GM23338 (cell line): Measurements from ENCODE around the gene TBC1D9. TPM values are rescaled to one million over a fixed set of nuclear protein-coding genes. Genes with fewer than 3 reads are reported as not detected.

Experiments
- ATAC-seq: fragments of 200-7000 bp; cut with Tn5 transposase; 3 replicates; pipeline ENCODE4 v1.9.1; 2020
- DNase-seq: peaks from one replicate; pipeline ENCODE4 v3.0.0-alpha.2; 2015; ENCODE audit warnings: low spot score
- H2AFZ ChIP-seq: fragments of 200-600 bp; sonication (generic); 2 replicates; pipeline ENCODE4 v1.8.0; 2016; ENCODE audit warnings: antibody characterized with exemption, mild to moderate bottlenecking, moderate library complexity
- H3F3A ChIP-seq: fragments of 200-600 bp; sonication (generic); replicated peaks from 2 replicates; pipeline ENCODE4 v1.8.0; 2017; ENCODE audit warnings: antibody characterized with exemption, mixed run types, low read depth
- H3K27ac ChIP-seq: fragments of 200-600 bp; sonication (generic); 2 replicates; pipeline ENCODE4 v1.6.1; 2016; ENCODE audit warnings: low read depth
- H3K27me3 ChIP-seq: fragments of 200-600 bp; sonication (generic); 2 replicates; pipeline ENCODE4 v1.8.0; 2016; ENCODE audit warnings: mild to moderate bottlenecking, mixed run types, moderate library complexity; ENCODE audit not compliant: insufficient read depth
- H3K36me3 ChIP-seq: fragments of 200-600 bp; sonication (generic); 2 replicates; pipeline ENCODE4 v1.8.0; 2016; ENCODE audit warnings: mild to moderate bottlenecking; ENCODE audit not compliant: insufficient read depth
- H3K4me1 ChIP-seq: fragments of 200-600 bp; sonication (generic); 2 replicates; pipeline ENCODE4 v1.8.0; 2016; ENCODE audit warnings: mild to moderate bottlenecking, moderate library complexity; ENCODE audit not compliant: insufficient read depth
- H3K4me2 ChIP-seq: fragments of 200-600 bp; sonication (generic); 2 replicates; pipeline ENCODE4 v1.7.1; 2017; ENCODE audit warnings: mixed run types
- H3K4me3 ChIP-seq: fragments of 200-600 bp; sonication (generic); 2 replicates; pipeline ENCODE4 v1.6.1; 2016; ENCODE audit warnings: mixed run types
- H3K79me2 ChIP-seq: fragments of 200-600 bp; sonication (generic); replicated peaks from 2 replicates; pipeline ENCODE4 v1.8.0; 2017; ENCODE audit warnings: mild to moderate bottlenecking; ENCODE audit not compliant: insufficient read depth
- H3K9me2 ChIP-seq: fragments of 200-600 bp; sonication (generic); 2 replicates; pipeline ENCODE4 v1.8.0; 2017; ENCODE audit not compliant: insufficient read depth
- H4K20me1 ChIP-seq: fragments of 200-600 bp; sonication (generic); replicated peaks from 2 replicates; pipeline ENCODE4 v1.8.0; 2017; ENCODE audit warnings: mild to moderate bottlenecking; ENCODE audit not compliant: insufficient read depth
- H3K27ac Mint-ChIP-seq: 2 replicates; pipeline ENCODE4 v1.8.0; 2020; ENCODE audit warnings: inconsistent platforms, mild to moderate bottlenecking, moderate library complexity, mixed read lengths
- H3K27me3 Mint-ChIP-seq: 3 replicates; pipeline ENCODE4 v1.8.0; 2022; ENCODE audit warnings: low read depth, mild to moderate bottlenecking, moderate library complexity, mixed read lengths, inconsistent platforms; ENCODE audit not compliant: insufficient read depth, poor library complexity
- H3K36me3 Mint-ChIP-seq: 3 replicates; pipeline ENCODE4 v1.8.0; 2021; ENCODE audit warnings: low read depth, mild to moderate bottlenecking, inconsistent platforms, moderate library complexity, mixed read lengths
- H3K4me1 Mint-ChIP-seq: 3 replicates; pipeline ENCODE4 v1.8.0; 2020; ENCODE audit warnings: mild to moderate bottlenecking, inconsistent platforms, mixed read lengths
- H3K4me3 Mint-ChIP-seq: 3 replicates; pipeline ENCODE4 v1.8.0; 2021; ENCODE audit warnings: moderate library complexity, mild to moderate bottlenecking, inconsistent platforms, mixed read lengths
- H3K9me3 Mint-ChIP-seq: 3 replicates; pipeline ENCODE4 v1.8.0; 2020; ENCODE audit warnings: moderate library complexity, mild to moderate bottlenecking, inconsistent platforms, mixed read lengths
- CREB1 ChIP-seq: fragments of 250-450 bp; sonication (Bioruptor Pico); IDR thresholded peaks from 2 replicates; pipeline ENCODE4 v1.5.0; 2020; ENCODE audit warnings: low read depth, mild to moderate bottlenecking, moderate library complexity
- EZH2 ChIP-seq: fragments of 200-600 bp; sonication (generic); IDR thresholded peaks from one replicate; pipeline ENCODE4 v1.8.0; 2017; ENCODE audit warnings: antibody characterized with exemption, mild to moderate bottlenecking, low read depth; ENCODE audit not compliant: unreplicated experiment
- EZH2phosphoT487 ChIP-seq: fragments of 200-600 bp; sonication (generic); IDR thresholded peaks from one replicate; pipeline ENCODE4 v1.8.1; 2018; ENCODE audit warnings: antibody characterized with exemption; ENCODE audit not compliant: unreplicated experiment
- NANOG ChIP-seq: IDR thresholded peaks from 2 replicates; pipeline ENCODE4 v1.6.1; 2016; ENCODE audit warnings: antibody characterized with exemption, borderline replicate concordance
- POLR2AphosphoS5 ChIP-seq: IDR thresholded peaks from 2 replicates; pipeline ENCODE4 v1.6.1; 2016; ENCODE audit warnings: antibody characterized with exemption, low read depth
- STAT1 ChIP-seq: IDR thresholded peaks from one replicate; pipeline ENCODE4 v1.6.1; 2016; ENCODE audit warnings: antibody characterized with exemption; ENCODE audit not compliant: unreplicated experiment
- ZNF114 ChIP-seq: fragments of 250-450 bp; sonication (Bioruptor Pico); IDR thresholded peaks from 2 replicates; pipeline ENCODE4 v1.5.0; 2020; ENCODE audit warnings: mild to moderate bottlenecking, moderate library complexity
- ZNF331 ChIP-seq: fragments of 250-450 bp; sonication (Bioruptor Pico); IDR thresholded peaks from 2 replicates; pipeline ENCODE4 v1.5.0; 2020; ENCODE audit warnings: low read depth, mild to moderate bottlenecking, moderate library complexity
- polyA plus RNA-seq: library from polyadenylated mRNA; unstranded; fragments of >200 nt; fragmentation: Nextera tagmentation; extraction: Ambion mirVana; gene quantifications from 2 replicates; pipeline ENCODE4 v1.2.1, GENCODE V29; 2016
- total RNA-seq: library from RNA; depleted of rRNA; stranded (reverse); fragments of >200 nt; shearing (Covaris generic); gene quantifications from 2 replicates; pipeline ENCODE4 v1.2.3, GENCODE V29; 2014
- TF ChIP-seq, protein P1 (sequence below), 2 experiments: fragments of 200-600 bp in 1 of 2; sonication (generic) in 1 of 2; conservative IDR thresholded peaks; 2 replicates each; pipeline versions ENCODE4 v1.5.1 to v1.6.1; 2016 to 2017; ENCODE audit warnings: antibody characterized with exemption in 2 of 2, low read depth in 2 of 2, mild to moderate bottlenecking in 2 of 2, moderate library complexity in 1 of 2
- TF ChIP-seq, protein P2 (sequence below): IDR thresholded peaks from 2 replicates; pipeline ENCODE4 v1.6.1; 2016; ENCODE audit warnings: antibody characterized with exemption
- TF ChIP-seq, protein P3 (sequence below): IDR thresholded peaks from one replicate; pipeline ENCODE4 v1.6.1; 2018; ENCODE audit warnings: antibody characterized with exemption; ENCODE audit not compliant: unreplicated experiment

The TBC1D9 gene
- total and polyA plus RNA-seq, 2 experiments from 2014 or later = 0.03 to 0.56 TPM

DNA sequence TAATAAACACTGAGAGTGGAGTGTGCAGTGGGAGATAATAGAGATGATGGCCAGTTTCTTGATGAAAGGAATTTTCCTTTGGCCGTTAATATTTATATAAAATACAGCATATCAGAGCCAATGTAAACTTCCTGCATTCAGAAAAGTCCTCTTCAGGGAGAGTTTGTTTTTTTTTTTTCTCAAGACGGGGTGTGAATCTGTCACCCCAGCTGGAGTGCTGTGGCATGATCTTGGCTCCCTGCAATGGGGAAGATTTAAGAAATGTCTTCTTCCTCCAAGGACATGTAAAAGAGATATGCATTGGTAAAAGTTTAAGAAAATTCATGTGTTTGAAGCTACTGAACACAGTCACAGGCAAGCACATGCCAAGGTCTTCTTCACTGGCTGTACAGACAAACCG is 25.4 kb upstream of the TBC1D9 start (continued):
- TF ChIP-seq, protein P1, sequence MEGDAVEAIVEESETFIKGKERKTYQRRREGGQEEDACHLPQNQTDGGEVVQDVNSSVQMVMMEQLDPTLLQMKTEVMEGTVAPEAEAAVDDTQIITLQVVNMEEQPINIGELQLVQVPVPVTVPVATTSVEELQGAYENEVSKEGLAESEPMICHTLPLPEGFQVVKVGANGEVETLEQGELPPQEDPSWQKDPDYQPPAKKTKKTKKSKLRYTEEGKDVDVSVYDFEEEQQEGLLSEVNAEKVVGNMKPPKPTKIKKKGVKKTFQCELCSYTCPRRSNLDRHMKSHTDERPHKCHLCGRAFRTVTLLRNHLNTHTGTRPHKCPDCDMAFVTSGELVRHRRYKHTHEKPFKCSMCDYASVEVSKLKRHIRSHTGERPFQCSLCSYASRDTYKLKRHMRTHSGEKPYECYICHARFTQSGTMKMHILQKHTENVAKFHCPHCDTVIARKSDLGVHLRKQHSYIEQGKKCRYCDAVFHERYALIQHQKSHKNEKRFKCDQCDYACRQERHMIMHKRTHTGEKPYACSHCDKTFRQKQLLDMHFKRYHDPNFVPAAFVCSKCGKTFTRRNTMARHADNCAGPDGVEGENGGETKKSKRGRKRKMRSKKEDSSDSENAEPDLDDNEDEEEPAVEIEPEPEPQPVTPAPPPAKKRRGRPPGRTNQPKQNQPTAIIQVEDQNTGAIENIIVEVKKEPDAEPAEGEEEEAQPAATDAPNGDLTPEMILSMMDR (conservative IDR thresholded peaks at IDR 0.05; ENCODE audit: low read depth in 2 of 2) = no peak
- TF ChIP-seq, protein P2, sequence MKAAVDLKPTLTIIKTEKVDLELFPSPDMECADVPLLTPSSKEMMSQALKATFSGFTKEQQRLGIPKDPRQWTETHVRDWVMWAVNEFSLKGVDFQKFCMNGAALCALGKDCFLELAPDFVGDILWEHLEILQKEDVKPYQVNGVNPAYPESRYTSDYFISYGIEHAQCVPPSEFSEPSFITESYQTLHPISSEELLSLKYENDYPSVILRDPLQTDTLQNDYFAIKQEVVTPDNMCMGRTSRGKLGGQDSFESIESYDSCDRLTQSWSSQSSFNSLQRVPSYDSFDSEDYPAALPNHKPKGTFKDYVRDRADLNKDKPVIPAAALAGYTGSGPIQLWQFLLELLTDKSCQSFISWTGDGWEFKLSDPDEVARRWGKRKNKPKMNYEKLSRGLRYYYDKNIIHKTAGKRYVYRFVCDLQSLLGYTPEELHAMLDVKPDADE = no peak
- no peak for TF ChIP-seq ZNF331 (CRISPR knock-in tag)
- no peak for TF ChIP-seq NANOG
- no peak for TF ChIP-seq POLR2AphosphoS5

DNA sequence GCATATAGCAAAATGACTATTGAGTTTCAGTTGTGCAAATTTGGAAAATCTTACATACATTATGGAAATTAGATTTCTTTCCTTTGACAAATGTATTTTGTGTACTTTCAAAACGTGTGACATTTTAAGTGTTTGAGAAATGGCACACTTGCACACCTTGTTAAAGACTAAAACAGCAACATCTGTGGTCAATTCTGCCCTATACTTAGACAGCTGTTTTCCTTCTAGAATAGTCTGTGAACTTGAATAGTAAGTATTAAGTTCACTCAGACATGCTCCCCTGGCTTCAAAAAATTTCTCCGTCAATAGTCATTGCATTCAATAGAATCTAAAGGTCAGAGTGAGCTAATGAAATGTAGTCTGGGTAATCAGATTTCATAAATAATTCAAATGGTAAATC is 21.7 kb upstream of the TBC1D9 start:
- H3K4me2 ChIP-seq = no peak overlapping the region
- no peaks in the 10 kb centered on the region for H3K4me1 ChIP-seq
- Mint-ChIP-seq H3K36me3 (no peaks in the 10 kb centered on the region), H3K4me1 (0 out of 3 replicates have a peak, but pooled peaks cover 5% of the 10 kb centered on the region), H3K9me3 (no peaks in the 10 kb centered on the region), H3K27ac (no peak overlapping the region), H3K27me3 (no peaks in the 10 kb centered on the region), H3K4me3 (no peak overlapping the region)
- TF ChIP-seq ZNF114 (CRISPR knock-in tag) (no peak), ZNF331 (CRISPR knock-in tag) (no peak), EZH2phosphoT487 (no peak), STAT1 (no peak), CREB1 (CRISPR knock-in tag) (no peak), POLR2AphosphoS5 (no peak), EZH2 (no peak)
- TF ChIP-seq, protein P1 (conservative IDR thresholded peaks at IDR 0.05; ENCODE audit: low read depth in 2 of 2) = no peak
- TF ChIP-seq, protein P3, sequence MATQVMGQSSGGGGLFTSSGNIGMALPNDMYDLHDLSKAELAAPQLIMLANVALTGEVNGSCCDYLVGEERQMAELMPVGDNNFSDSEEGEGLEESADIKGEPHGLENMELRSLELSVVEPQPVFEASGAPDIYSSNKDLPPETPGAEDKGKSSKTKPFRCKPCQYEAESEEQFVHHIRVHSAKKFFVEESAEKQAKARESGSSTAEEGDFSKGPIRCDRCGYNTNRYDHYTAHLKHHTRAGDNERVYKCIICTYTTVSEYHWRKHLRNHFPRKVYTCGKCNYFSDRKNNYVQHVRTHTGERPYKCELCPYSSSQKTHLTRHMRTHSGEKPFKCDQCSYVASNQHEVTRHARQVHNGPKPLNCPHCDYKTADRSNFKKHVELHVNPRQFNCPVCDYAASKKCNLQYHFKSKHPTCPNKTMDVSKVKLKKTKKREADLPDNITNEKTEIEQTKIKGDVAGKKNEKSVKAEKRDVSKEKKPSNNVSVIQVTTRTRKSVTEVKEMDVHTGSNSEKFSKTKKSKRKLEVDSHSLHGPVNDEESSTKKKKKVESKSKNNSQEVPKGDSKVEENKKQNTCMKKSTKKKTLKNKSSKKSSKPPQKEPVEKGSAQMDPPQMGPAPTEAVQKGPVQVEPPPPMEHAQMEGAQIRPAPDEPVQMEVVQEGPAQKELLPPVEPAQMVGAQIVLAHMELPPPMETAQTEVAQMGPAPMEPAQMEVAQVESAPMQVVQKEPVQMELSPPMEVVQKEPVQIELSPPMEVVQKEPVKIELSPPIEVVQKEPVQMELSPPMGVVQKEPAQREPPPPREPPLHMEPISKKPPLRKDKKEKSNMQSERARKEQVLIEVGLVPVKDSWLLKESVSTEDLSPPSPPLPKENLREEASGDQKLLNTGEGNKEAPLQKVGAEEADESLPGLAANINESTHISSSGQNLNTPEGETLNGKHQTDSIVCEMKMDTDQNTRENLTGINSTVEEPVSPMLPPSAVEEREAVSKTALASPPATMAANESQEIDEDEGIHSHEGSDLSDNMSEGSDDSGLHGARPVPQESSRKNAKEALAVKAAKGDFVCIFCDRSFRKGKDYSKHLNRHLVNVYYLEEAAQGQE = no peak
- TF ChIP-seq, protein P2 = no peak
- H3K4me3 ChIP-seq = no peak overlapping the region
- no peaks in the 10 kb centered on the region for H3K79me2 ChIP-seq
- ATAC-seq = no peak
- no peaks in the 10 kb centered on the region for H3K36me3 ChIP-seq
- H3K9me2 ChIP-seq = no peaks in the 10 kb centered on the region
- DNase-seq = no peak
- H3F3A ChIP-seq = no peaks in the 10 kb centered on the region
- H4K20me1 ChIP-seq = no peaks in the 10 kb centered on the region
- H2AFZ ChIP-seq = no peak overlapping the region
- no peaks in the 10 kb centered on the region for H3K27me3 ChIP-seq
- H3K27ac ChIP-seq = no peak overlapping the region
